Neural progenitor cell (in vitro differentiated cells): ENCODE results near the gene PCK2. TPM values are rescaled to one million over a fixed set of nuclear protein-coding genes. Genes with fewer than 3 reads are reported as not detected.

Experiments used
- DNase-seq: peaks from one replicate; pipeline ENCODE4 v3.0.0-alpha.2; 2016; ENCODE audit warnings: low spot score
- H2AFZ ChIP-seq: fragments of 200-600 bp; sonication (generic); replicated peaks from 2 replicates; pipeline ENCODE4 v1.6.1; 2016; ENCODE audit warnings: antibody characterized with exemption
- H3F3A ChIP-seq: fragments of 200-600 bp; sonication (generic); 2 replicates; pipeline ENCODE4 v1.6.1; 2016; ENCODE audit warnings: antibody characterized with exemption, low read depth
- H3K27ac ChIP-seq: fragments of 200-600 bp; sonication (generic); 2 replicates; pipeline ENCODE4 v1.5.1; 2016; ENCODE audit warnings: mild to moderate bottlenecking
- H3K27me3 ChIP-seq: fragments of 200-600 bp; sonication (generic); 2 replicates; pipeline ENCODE4 v1.6.1; 2016; ENCODE audit warnings: mild to moderate bottlenecking, moderate library complexity
- H3K36me3 ChIP-seq: fragments of 200-600 bp; sonication (generic); 2 replicates; pipeline ENCODE4 v1.5.1; 2016
- H3K4me1 ChIP-seq: fragments of 200-600 bp; sonication (generic); 2 replicates; pipeline ENCODE4 v1.6.1; 2016; ENCODE audit warnings: mixed run types
- H3K4me2 ChIP-seq: fragments of 200-600 bp; sonication (generic); 2 replicates; pipeline ENCODE4 v1.6.1; 2016
- H3K4me3 ChIP-seq: fragments of 200-600 bp; sonication (generic); 2 replicates; pipeline ENCODE4 v1.5.1; 2016
- H3K79me2 ChIP-seq: fragments of 200-600 bp; sonication (generic); 2 replicates; pipeline ENCODE4 v1.6.1; 2016; ENCODE audit warnings: low read depth
- H3K9ac ChIP-seq: fragments of 200-600 bp; sonication (generic); 2 replicates; pipeline ENCODE4 v1.6.1; 2016
- H3K9me3 ChIP-seq: fragments of 200-600 bp; sonication (generic); 2 replicates; pipeline ENCODE4 v1.5.1; 2016; ENCODE audit warnings: low read depth
- H4K20me1 ChIP-seq: fragments of 200-600 bp; sonication (generic); 2 replicates; pipeline ENCODE4 v1.6.1; 2016; ENCODE audit warnings: low read depth
- H3K27ac Mint-ChIP-seq: 3 replicates; pipeline ENCODE4 v1.8.0; 2021; ENCODE audit warnings: mixed read lengths
- H3K27me3 Mint-ChIP-seq: 2 replicates; pipeline ENCODE4 v1.8.0; 2022; ENCODE audit warnings: low read depth, mild to moderate bottlenecking, inconsistent platforms, moderate library complexity, mixed read lengths; ENCODE audit not compliant: insufficient read depth
- H3K36me3 Mint-ChIP-seq: 3 replicates; pipeline ENCODE4 v1.8.0; 2021; ENCODE audit warnings: mixed read lengths
- H3K4me1 Mint-ChIP-seq: 3 replicates; pipeline ENCODE4 v1.8.0; 2021; ENCODE audit warnings: mixed read lengths
- H3K4me3 Mint-ChIP-seq: 3 replicates; pipeline ENCODE4 v1.8.0; 2021; ENCODE audit warnings: mild to moderate bottlenecking, moderate library complexity, mixed read lengths
- H3K9me3 Mint-ChIP-seq: 3 replicates; pipeline ENCODE4 v1.8.0; 2020; ENCODE audit warnings: mixed read lengths
- EZH2 ChIP-seq: fragments of 200-600 bp; sonication (generic); IDR thresholded peaks from 2 replicates; pipeline ENCODE4 v1.6.1; 2017; ENCODE audit warnings: antibody characterized with exemption, mild to moderate bottlenecking, moderate library complexity
- EZH2phosphoT487 ChIP-seq: fragments of 200-600 bp; sonication (generic); IDR thresholded peaks from 2 replicates; pipeline ENCODE4 v1.6.1; 2017; ENCODE audit warnings: antibody characterized with exemption
- total RNA-seq: library from RNA; depleted of rRNA; stranded (reverse); fragments of >200 nt; gene quantifications from 2 replicates; pipeline ENCODE4 v1.2.3, GENCODE V29; 2015; ENCODE audit warnings: low replicate concordance
- TF ChIP-seq, protein P1 (sequence below): fragments of 200-600 bp; sonication (generic); IDR thresholded peaks from 2 replicates; pipeline ENCODE4 v1.5.1; 2017; ENCODE audit warnings: antibody characterized with exemption, mild to moderate bottlenecking

Gene PCK2
- total RNA-seq, 1 donor from 2014 or later: 11.1 TPM

DNA sequence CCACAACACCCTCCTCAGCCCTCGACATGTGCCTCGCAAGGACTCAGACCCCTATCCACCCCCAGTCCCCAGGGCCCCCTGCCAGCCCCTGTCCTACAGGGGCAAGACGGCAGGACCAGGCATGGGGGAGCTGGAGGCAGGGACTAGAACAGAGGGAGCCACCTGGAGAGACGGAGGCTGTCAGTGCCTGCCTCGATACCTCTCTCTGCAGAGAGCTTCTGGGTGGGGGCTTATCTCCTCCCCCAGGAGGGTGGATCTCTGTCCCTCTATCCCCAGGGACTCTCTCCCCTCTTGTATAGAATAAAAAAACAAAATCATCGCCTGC, 24.7 kb upstream of the PCK2 start:
- Histone ChIP-seq H3K4me1 (no peaks in the 10 kb centered on the region), H4K20me1 (no peaks in the 10 kb centered on the region), H3K9me3 (no peaks in the 10 kb centered on the region), H3K4me3 (no peak overlapping the region), H3K79me2 (no peaks in the 10 kb centered on the region), H3K36me3 (no peaks in the 10 kb centered on the region), H2AFZ (no peak overlapping the region), H3F3A (no peaks in the 10 kb centered on the region), H3K4me2 (no peak overlapping the region), H3K27ac (no peak overlapping the region), H3K9ac (no peak overlapping the region), H3K27me3 (no peaks in the 10 kb centered on the region)
- no peak for DNase-seq
- Mint-ChIP-seq H3K9me3 (no peaks in the 10 kb centered on the region), H3K36me3 (no peaks in the 10 kb centered on the region), H3K4me3 (no peak overlapping the region), H3K27ac (no peak overlapping the region), H3K4me1 (peaks cover 5% of the 10 kb centered on the region), H3K27me3 (peaks cover 4% of the 10 kb centered on the region)
- TF ChIP-seq, protein P1, sequence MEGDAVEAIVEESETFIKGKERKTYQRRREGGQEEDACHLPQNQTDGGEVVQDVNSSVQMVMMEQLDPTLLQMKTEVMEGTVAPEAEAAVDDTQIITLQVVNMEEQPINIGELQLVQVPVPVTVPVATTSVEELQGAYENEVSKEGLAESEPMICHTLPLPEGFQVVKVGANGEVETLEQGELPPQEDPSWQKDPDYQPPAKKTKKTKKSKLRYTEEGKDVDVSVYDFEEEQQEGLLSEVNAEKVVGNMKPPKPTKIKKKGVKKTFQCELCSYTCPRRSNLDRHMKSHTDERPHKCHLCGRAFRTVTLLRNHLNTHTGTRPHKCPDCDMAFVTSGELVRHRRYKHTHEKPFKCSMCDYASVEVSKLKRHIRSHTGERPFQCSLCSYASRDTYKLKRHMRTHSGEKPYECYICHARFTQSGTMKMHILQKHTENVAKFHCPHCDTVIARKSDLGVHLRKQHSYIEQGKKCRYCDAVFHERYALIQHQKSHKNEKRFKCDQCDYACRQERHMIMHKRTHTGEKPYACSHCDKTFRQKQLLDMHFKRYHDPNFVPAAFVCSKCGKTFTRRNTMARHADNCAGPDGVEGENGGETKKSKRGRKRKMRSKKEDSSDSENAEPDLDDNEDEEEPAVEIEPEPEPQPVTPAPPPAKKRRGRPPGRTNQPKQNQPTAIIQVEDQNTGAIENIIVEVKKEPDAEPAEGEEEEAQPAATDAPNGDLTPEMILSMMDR: no peak
- TF ChIP-seq EZH2 (no peak), EZH2phosphoT487 (no peak)

DNA sequence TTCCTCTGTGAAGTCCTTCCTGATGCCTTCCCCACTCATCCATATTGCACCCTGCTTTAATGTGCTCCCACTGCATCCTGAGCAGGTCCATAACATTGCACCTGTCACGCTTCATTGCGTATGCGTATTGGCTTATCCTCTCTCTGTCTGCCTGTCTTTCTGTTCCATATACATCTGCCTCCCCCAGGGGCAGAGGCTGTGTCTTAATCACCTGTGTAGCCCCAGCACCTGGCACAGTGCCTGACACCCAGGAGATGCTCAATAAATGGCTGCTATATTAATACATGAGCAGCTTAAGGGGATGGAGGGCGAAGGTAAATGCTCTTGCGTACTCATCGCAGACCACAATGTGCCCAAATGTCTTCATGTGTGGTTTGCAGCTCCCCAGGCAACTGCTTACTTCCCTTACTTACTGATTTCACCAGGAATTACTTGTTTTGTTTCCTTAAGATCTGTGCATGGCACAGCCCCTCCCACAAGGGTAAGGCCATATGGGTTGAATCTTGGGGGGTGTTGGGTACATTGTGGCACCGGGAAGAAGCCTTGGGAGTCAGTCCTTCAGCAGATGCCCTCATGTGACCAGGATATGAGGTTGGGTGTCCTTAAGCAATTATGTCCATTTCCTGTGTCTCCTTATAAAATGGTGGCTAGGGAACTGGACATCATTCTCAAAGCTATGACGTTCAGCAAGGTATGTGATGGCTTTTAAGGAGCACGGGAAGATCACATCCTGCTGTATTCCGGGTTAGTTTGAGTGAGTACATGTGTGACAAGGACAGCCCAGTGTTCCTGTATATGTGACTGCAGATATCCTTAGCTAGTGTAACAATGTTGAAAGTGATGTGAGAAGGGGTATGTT, 23.6 kb upstream of the PCK2 start:
- H3K4me3 Mint-ChIP-seq: no peak overlapping the region
- peaks cover 5% of the 10 kb centered on the region for H3K4me1 Mint-ChIP-seq

DNA sequence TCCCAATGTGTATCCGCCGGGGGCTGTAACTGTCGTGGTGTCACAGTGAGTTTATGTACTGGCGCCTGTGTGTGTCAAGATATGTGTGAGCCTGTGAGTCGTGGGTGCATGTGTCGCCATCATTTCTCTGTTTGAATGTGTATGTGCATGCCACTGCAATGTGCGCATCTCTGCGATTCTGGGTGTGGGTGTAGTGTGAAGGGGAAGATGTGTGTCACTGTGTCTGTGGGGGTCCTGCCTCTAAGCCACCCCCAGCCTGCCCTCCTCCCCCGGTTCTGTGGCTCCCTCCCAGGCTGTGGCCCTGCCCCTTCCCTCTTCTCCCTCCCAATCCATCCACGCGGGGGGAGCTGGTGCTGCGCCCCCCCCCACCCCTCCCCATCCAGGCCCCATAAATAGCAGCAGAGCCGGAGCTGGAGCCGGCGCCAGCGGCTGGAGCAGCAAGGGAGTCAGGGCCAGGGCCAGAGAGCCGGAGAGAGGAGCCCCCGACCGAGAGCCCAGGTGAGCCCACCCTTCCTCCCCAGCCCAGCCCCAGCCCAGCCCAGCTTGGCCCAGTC, 22.9 kb upstream of the PCK2 start, which contains the start of gene CPNE6:
Gene CPNE6 (plus strand): TSS at position 419 of the 554 bp plus-strand sequence. CDS start 1,375 bp downstream, outside the sequence.
- H3K4me3 Mint-ChIP-seq: no peak within 1 kb of the TSS
- Histone ChIP-seq H3K36me3 (no peaks in the 10 kb centered on the region), H3K9ac (no peak within 1 kb of the TSS)

More for the DNA sequence above, 23.6 kb upstream of the PCK2 start:
- H3K36me3 ChIP-seq: no peaks in the 10 kb centered on the region
- no peak overlapping the region for H3K9ac ChIP-seq
- no peaks in the 10 kb centered on the region for H3K9me3 ChIP-seq
- DNase-seq: no peak
- Mint-ChIP-seq H3K27ac (no peak overlapping the region), H3K9me3 (no peaks in the 10 kb centered on the region), H3K36me3 (no peaks in the 10 kb centered on the region), H3K27me3 (peaks cover 2% of the 10 kb centered on the region)
- H3K4me3 ChIP-seq: no peak overlapping the region
- no peaks in the 10 kb centered on the region for H3K4me1 ChIP-seq
- TF ChIP-seq EZH2phosphoT487 (no peak), EZH2 (no peak)
- TF ChIP-seq, protein P1: no peak
- H3K27ac ChIP-seq: no peak overlapping the region
- H2AFZ ChIP-seq: no peak overlapping the region
- no peaks in the 10 kb centered on the region for H3K27me3 ChIP-seq
- no peaks in the 10 kb centered on the region for H4K20me1 ChIP-seq
- H3K4me2 ChIP-seq: no peak overlapping the region
- no peaks in the 10 kb centered on the region for H3F3A ChIP-seq
- H3K79me2 ChIP-seq: no peaks in the 10 kb centered on the region

More for the DNA sequence above, 22.9 kb upstream of the PCK2 start, which contains the start of gene CPNE6:
- peaks cover 2% of the 10 kb centered on the region for H3K27me3 Mint-ChIP-seq
- Histone ChIP-seq H3K4me3 (no peak within 1 kb of the TSS), H4K20me1 (no peaks in the 10 kb centered on the region), H3K27me3 (no peaks in the 10 kb centered on the region), H3K4me2 (no peak within 1 kb of the TSS), H3K4me1 (no peaks in the 10 kb centered on the region), H3K27ac (no peak within 1 kb of the TSS), H3K9me3 (no peaks in the 10 kb centered on the region), H2AFZ (no peak within 1 kb of the TSS), H3F3A (no peaks in the 10 kb centered on the region), H3K79me2 (no peaks in the 10 kb centered on the region)
- H3K9me3 Mint-ChIP-seq: no peaks in the 10 kb centered on the region
- peaks cover 5% of the 10 kb centered on the region for H3K4me1 Mint-ChIP-seq
- no peak for DNase-seq
- H3K27ac Mint-ChIP-seq: no peak within 1 kb of the TSS
- TF ChIP-seq EZH2phosphoT487: no peak
- TF ChIP-seq, protein P1: no peak
- no peak for TF ChIP-seq EZH2
- no peaks in the 10 kb centered on the region for H3K36me3 Mint-ChIP-seq
